Measurements from ENCODE around the gene MTUS2.

MTUS2 gene

DNA sequence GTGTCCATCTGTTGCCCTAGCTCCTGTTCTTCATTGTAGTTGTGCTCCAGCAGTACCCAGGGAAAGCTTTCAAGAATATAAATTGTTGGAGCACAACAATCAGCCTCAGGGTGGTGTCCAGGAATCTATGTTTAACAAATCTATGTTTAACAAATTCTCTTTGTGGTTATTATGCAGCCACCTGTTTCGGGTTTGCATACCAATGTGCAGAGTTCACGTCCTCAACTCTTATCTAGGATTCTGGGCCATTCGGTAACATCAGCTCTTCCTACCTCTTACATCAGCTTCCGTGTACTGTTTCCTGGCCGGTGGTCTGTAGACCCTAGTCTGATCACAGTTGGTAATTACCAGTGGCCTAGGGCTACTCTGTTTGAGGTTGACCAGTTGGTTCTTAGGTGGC is 17.0 kb downstream of the MTUS2 start:
- H3K27me3 ChIP-seq = no peaks in the 10 kb centered on the region
- H3K36me3 ChIP-seq = no peaks in the 10 kb centered on the region
- DNase-seq = no peak
- H3K4me3 ChIP-seq = no peak overlapping the region
- H3K4me1 ChIP-seq = no peaks in the 10 kb centered on the region
- intact Hi-C loops (cut with DNase I; ENCODE audit: low total_unique reads) = no loop called here
- no peak for TF ChIP-seq CTCF (IDR thresholded peaks at IDR 0.05)
- H3K9me3 ChIP-seq = peaks cover 0 to 2% (median 0%) of the 10 kb centered on the region in 3 donors
- H3K27ac ChIP-seq = no peak overlapping the region

- intact Hi-C loops (cut with DNase I; ENCODE audit: low total_unique reads) = no loop called here
Measured at GRCh38 chr13:28843639-28844038, 23.5 kb downstream of the MTUS2 start.

GRCh38 chr13:28849441-28849840 is 29.3 kb downstream of the MTUS2 start:
- H3K27ac ChIP-seq = no peak overlapping the region
- H3K36me3 ChIP-seq = no peaks in the 10 kb centered on the region
- no peak overlapping the region for H3K4me3 ChIP-seq
- no peaks in the 10 kb centered on the region for H3K4me1 ChIP-seq
- TF ChIP-seq CTCF (IDR thresholded peaks at IDR 0.05) = no peak
- no peak for DNase-seq
- intact Hi-C loops (cut with DNase I; ENCODE audit: low total_unique reads) = no loop called here
- no peaks in the 10 kb centered on the region for H3K27me3 ChIP-seq
- no peaks in the 10 kb centered on the region for H3K9me3 ChIP-seq

More at GRCh38 chr13:28843639-28844038, 23.5 kb downstream of the MTUS2 start:
- H3K27ac ChIP-seq = no peak overlapping the region
- no peaks in the 10 kb centered on the region for H3K4me1 ChIP-seq
- no peak overlapping the region for H3K4me3 ChIP-seq
- H3K27me3 ChIP-seq = no peaks in the 10 kb centered on the region
- H3K9me3 ChIP-seq = no peaks in the 10 kb centered on the region
- H3K36me3 ChIP-seq = no peaks in the 10 kb centered on the region
- no peak for DNase-seq
- no peak for TF ChIP-seq CTCF (IDR thresholded peaks at IDR 0.05)

DNA sequence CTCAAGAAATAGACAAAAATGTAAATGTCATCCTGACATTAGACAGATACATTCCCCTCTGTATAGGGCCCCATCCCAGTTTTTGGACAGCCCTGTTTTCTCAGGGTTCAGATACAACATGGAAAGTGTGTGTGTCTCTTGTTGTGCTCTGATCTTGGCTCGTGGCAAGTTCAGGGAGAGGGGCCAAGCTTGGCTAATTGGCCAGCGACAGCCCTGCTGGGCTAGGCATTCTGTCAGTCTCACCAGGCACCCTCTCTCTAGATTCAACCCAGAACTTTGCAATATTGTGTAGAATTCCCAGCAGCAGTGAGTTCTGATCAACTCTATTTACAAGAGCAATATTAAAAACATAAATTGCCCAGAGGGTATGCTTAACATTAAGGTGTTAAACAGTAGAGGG is 30.1 kb downstream of the MTUS2 start:
- Histone ChIP-seq H3K27ac (no peak overlapping the region), H3K36me3 (no peaks in the 10 kb centered on the region), H3K4me3 (no peak overlapping the region), H3K4me1 (no peaks in the 10 kb centered on the region), H3K27me3 (no peaks in the 10 kb centered on the region), H3K9me3 (no peaks in the 10 kb centered on the region)
- intact Hi-C loops (cut with DNase I; ENCODE audit: low total_unique reads) = no loop called here
- TF ChIP-seq CTCF (IDR thresholded peaks at IDR 0.05) = no peak
- DNase-seq = no peak

- intact Hi-C loops (cut with DNase I; ENCODE audit: low total_unique reads) = no loop called here
- Histone ChIP-seq H3K4me3 (no peak overlapping the region), H3K9me3 (no peaks in the 10 kb centered on the region), H3K27me3 (no peaks in the 10 kb centered on the region), H3K27ac (no peak overlapping the region), H3K4me1 (no peaks in the 10 kb centered on the region), H3K36me3 (no peaks in the 10 kb centered on the region)
- DNase-seq = no peak
- no peak for TF ChIP-seq CTCF (IDR thresholded peaks at IDR 0.05)
Measured at GRCh38 chr13:28851422-28851821, 31.3 kb downstream of the MTUS2 start.

DNA sequence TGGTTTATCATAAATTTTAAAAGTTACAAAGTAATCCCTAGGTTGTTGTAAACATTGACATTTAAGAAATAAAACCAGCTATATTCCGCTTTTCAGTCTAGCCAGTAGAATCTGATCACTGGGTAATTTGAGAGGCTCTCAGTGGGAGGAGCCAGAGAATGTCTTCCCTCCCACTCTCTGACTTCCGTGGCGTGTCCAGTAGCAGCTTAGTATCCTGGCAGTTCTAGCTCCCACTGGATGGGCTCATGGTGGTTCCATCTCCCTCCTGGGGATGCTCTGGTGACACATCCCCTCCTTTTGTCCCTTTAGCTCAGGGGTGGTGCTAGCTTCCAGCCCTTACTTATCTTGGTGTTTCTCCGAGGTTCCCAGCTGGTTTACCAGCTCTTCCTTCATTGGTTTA is 34.5 kb downstream of the MTUS2 start:
- intact Hi-C loops (cut with DNase I; ENCODE audit: low total_unique reads) = no loop called here
- no peak for DNase-seq
- Histone ChIP-seq H3K4me3 (no peak overlapping the region), H3K27ac (no peak overlapping the region), H3K27me3 (no peaks in the 10 kb centered on the region), H3K4me1 (no peaks in the 10 kb centered on the region), H3K9me3 (no peaks in the 10 kb centered on the region), H3K36me3 (no peaks in the 10 kb centered on the region)
- no peak for TF ChIP-seq CTCF (IDR thresholded peaks at IDR 0.05)

Data from tibial artery (tissue), 4 donors.